NCI-H146 (cell line): ENCODE data around the gene IL12RB1.
A peak's percentile ranks its signal among the peaks of the same experiment; 100 is the strongest.
"Not testable (repeated sequence)": the region's sequence is repeated elsewhere in the genome, so short reads cannot be mapped to it uniquely, and the experiment has no call there.

Experiments used
- DNase-seq: peaks from one replicate; lab custom pipeline; 2025; lab: John Stamatoyannopoulos, UW

The IL12RB1 gene

GRCh38 chr19:18110609-18111232 is 24.0 kb upstream of the IL12RB1 start:
- no peak for DNase-seq

GRCh38 chr19:18109733-18110608 is 23.2 kb upstream of the IL12RB1 start:
- peak; percentile 49 for DNase-seq

- no peak for DNase-seq
Measured at GRCh38 chr19:18109341-18109732, 22.6 kb upstream of the IL12RB1 start.

GRCh38 chr19:18108897-18109296 is 22.2 kb upstream of the IL12RB1 start:
- DNase-seq = no peak

GRCh38 chr19:18107235-18107634 is 20.5 kb upstream of the IL12RB1 start:
- no peak for DNase-seq

GRCh38 chr19:18105259-18105658 is 18.5 kb upstream of the IL12RB1 start:
- not testable (repeated sequence) for DNase-seq

GRCh38 chr19:18104793-18105131 is 18.0 kb upstream of the IL12RB1 start:
- DNase-seq = no peak

- DNase-seq = no peak
Measured at GRCh38 chr19:18102916-18103542, 16.3 kb upstream of the IL12RB1 start.

- no peak for DNase-seq
Measured at GRCh38 chr19:18101268-18101667, 14.5 kb upstream of the IL12RB1 start.

- DNase-seq = peak; percentile 27
Measured at GRCh38 chr19:18100710-18101109, 14.0 kb upstream of the IL12RB1 start.

GRCh38 chr19:18099623-18099995 is 12.9 kb upstream of the IL12RB1 start:
- DNase-seq = no peak

- no peak for DNase-seq
Measured at GRCh38 chr19:18098891-18099622, 12.3 kb upstream of the IL12RB1 start.

GRCh38 chr19:18097993-18098890 is 11.5 kb upstream of the IL12RB1 start:
- DNase-seq = no peak

GRCh38 chr19:18097217-18097992 is 10.7 kb upstream of the IL12RB1 start, which contains the start of gene MAST3:
MAST3 (plus strand) TSS chr19:18097778; CDS start chr19:18097793, 15 bp downstream.
- peak; percentile 81 for DNase-seq

- DNase-seq = no peak
Measured at GRCh38 chr19:18096258-18096657, 9.5 kb upstream of the IL12RB1 start.

GRCh38 chr19:18093439-18094161 is 6.9 kb upstream of the IL12RB1 start:
- no peak for DNase-seq

GRCh38 chr19:18091217-18091608 is 4.5 kb upstream of the IL12RB1 start:
- no peak for DNase-seq

GRCh38 chr19:18090545-18091216 is 3.9 kb upstream of the IL12RB1 start:
- no peak for DNase-seq

- no peak for DNase-seq
Measured at GRCh38 chr19:18089726-18090125, 3.0 kb upstream of the IL12RB1 start.
